GM12865 (cell line): ENCODE results near the gene DENND5B.
A peak's percentile ranks its signal among the peaks of the same experiment; 100 is the strongest.

Source experiments
- DNase-seq: peaks from one replicate; pipeline ENCODE4 v3.0.0; 2010; ENCODE audit warnings: low read depth
- H3K4me3 ChIP-seq: 2 replicates; pipeline ENCODE4 v1.5.1; 2011; ENCODE audit warnings: mild to moderate bottlenecking, low read depth, low read length, control low read depth
- CTCF ChIP-seq: IDR thresholded peaks from 2 replicates; pipeline ENCODE4 v1.5.1; 2011; ENCODE audit warnings: low read length, control low read depth, low read depth, inconsistent platforms; ENCODE audit not compliant: insufficient read depth; ENCODE audit errors: missing control alignments

The DENND5B gene

GRCh38 chr12:31605531-31605930, 14.6 kb upstream of the DENND5B start:
- TF ChIP-seq CTCF, result no peak
- DNase-seq, result no peak
- no peak overlapping the region for H3K4me3 ChIP-seq

- H3K4me3 ChIP-seq, result peak overlapping the region; percentile 19; the same call in 1 of the 2 replicates
- no peak for TF ChIP-seq CTCF
- peak; percentile 91 for DNase-seq
Measured at GRCh38 chr12:31603546-31604009, 12.6 kb upstream of the DENND5B start.

GRCh38 chr12:31600750-31601149, 9.8 kb upstream of the DENND5B start:
- no peak for TF ChIP-seq CTCF
- H3K4me3 ChIP-seq, result no peak overlapping the region
- no peak for DNase-seq

GRCh38 chr12:31600252-31600651, 9.3 kb upstream of the DENND5B start:
- peak; percentile 2 for TF ChIP-seq CTCF
- DNase-seq, result peak; percentile 47
- no peak overlapping the region for H3K4me3 ChIP-seq

GRCh38 chr12:31599053-31599452, 8.1 kb upstream of the DENND5B start:
- TF ChIP-seq CTCF, result no peak
- no peak overlapping the region; the same call in 1 of the 2 replicates for H3K4me3 ChIP-seq
- peak; percentile 83 for DNase-seq

GRCh38 chr12:31597066-31597465, 6.1 kb upstream of the DENND5B start:
- H3K4me3 ChIP-seq, result no peak overlapping the region
- no peak for DNase-seq
- TF ChIP-seq CTCF, result no peak

- no peak overlapping the region for H3K4me3 ChIP-seq
- no peak for TF ChIP-seq CTCF
- DNase-seq, result no peak
Measured at GRCh38 chr12:31594681-31595080, 3.7 kb upstream of the DENND5B start.
